ENCODE data around the gene VSTM2L. TPM values are rescaled to one million over a fixed set of nuclear protein-coding genes. Genes with fewer than 3 reads are reported as not detected.

Gene VSTM2L
- total and polyA plus RNA-seq, 4 donors, result 8.0 to 71.6 (median 31.4) TPM

DNA sequence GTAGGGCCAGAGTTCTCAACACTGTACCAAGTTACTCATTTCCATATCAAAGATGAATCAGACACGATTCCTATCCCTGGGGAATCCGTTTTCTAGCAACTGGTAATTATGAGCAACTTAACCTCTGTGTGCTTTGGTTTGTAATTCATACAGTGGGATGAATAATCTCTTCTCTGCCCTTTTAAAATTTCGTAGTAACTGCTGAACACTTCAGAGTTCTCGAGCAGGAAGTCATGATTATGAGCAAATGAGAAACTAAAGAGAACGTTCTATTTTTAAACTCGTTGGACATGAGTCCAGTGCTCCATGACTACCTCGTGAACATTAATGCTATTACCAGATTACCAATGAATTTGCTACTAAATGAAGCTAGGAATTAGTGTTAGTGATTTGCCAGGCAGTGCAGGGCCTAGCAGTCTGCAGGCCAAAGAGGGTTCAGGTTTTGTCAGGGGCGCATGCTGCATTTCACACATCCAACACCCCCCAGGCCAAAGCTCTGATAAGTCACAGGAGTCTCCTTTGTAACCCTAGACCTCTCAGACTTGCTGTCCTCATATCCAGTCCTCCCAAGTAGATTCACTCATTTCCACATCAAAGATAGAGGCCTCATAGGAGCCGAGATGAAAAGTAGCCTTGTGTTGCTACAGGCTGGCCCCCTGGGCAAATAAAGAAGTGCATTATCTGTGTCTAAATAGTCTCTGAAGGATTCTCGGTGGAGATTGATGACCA, 45.8 kb upstream of the VSTM2L start:
- peaks cover 7 to 33% (median 14%) of the 10 kb centered on the region in 4 donors for H3K36me3 ChIP-seq (ENCODE audit: control insufficient read depth in 4 of 4, insufficient read depth in 4 of 4, low read length in 4 of 4)
- no peak overlapping the region for H3K4me3 ChIP-seq
- H3K9me3 ChIP-seq (ENCODE audit: control insufficient read depth in 4 of 4, insufficient read depth in 3 of 4, low read length in 3 of 4), result peaks cover 0 to 3% (median 0%) of the 10 kb centered on the region in 4 donors
- no peak overlapping the region for H3K9ac ChIP-seq (ENCODE audit: insufficient read depth in 1 of 2, low read length in 2 of 2)
- H3K27me3 ChIP-seq (ENCODE audit: control insufficient read depth in 3 of 3, insufficient read depth in 3 of 3, low read length in 2 of 3), result no peaks in the 10 kb centered on the region
- WGBS, 2 donors, result 74 to 85% methylated on average over 10 of the region's 10 CpGs
- H3K27ac ChIP-seq (ENCODE audit: low read depth in 1 of 2, low read length in 1 of 2), result no peak overlapping the region
- peak in 1 of 3 donors; percentile 13 for DNase-seq
- ATAC-seq (ENCODE audit: insufficient read depth, low FRiP score), result no peak
- no peaks in the 10 kb centered on the region for H3K4me1 ChIP-seq (ENCODE audit: control insufficient read depth in 5 of 5, insufficient read depth in 5 of 5, low read length in 5 of 5)
- TF ChIP-seq, protein P1, sequence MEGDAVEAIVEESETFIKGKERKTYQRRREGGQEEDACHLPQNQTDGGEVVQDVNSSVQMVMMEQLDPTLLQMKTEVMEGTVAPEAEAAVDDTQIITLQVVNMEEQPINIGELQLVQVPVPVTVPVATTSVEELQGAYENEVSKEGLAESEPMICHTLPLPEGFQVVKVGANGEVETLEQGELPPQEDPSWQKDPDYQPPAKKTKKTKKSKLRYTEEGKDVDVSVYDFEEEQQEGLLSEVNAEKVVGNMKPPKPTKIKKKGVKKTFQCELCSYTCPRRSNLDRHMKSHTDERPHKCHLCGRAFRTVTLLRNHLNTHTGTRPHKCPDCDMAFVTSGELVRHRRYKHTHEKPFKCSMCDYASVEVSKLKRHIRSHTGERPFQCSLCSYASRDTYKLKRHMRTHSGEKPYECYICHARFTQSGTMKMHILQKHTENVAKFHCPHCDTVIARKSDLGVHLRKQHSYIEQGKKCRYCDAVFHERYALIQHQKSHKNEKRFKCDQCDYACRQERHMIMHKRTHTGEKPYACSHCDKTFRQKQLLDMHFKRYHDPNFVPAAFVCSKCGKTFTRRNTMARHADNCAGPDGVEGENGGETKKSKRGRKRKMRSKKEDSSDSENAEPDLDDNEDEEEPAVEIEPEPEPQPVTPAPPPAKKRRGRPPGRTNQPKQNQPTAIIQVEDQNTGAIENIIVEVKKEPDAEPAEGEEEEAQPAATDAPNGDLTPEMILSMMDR (IDR thresholded peaks at IDR 0.05; ENCODE audit: control extremely low read depth, extremely low read depth), result no peak

DNA sequence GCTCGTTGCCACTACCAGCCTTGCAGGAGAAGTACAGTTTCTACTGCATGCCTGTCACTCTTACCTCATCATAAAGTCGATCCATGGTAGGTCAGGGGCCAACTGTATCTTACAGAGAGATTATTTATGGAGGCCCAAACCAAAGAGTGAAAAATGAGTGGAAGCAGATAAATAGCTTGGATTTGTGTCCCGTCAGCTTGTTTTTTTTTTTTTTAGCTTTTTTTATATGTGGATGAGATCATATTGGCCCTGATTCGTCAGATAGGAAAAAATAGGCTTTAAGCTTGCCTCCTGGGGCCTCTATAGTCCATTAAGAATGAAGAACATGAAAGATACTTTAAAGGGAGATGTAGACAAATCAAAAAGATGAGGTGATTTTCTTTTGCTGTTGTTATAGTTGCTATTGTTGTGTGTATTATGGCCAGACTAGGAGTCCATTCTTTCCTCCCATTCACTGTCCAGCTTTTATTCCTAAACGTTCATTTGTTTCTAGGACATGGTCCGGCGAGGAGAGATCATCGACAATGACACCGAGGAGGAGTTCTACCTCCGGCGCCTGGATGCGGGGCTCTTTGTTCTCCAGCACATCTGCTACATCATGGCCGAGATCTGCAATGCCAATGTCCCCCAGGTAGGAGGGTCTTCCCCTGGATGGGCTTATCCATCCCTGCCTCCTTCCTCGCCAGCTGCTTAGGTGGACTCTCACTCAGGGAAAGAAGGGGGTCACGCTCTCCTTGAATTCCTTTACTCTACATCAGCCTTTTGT, 43.3 kb upstream of the VSTM2L start:
- WGBS, 2 donors, result 96 to 97% methylated on average over 15 of the region's 15 CpGs
- H3K36me3 ChIP-seq (ENCODE audit: control insufficient read depth in 4 of 4, insufficient read depth in 4 of 4, low read length in 4 of 4), result peaks cover 7 to 37% (median 12%) of the 10 kb centered on the region in 4 donors
- no peak overlapping the region for H3K9ac ChIP-seq (ENCODE audit: insufficient read depth in 1 of 2, low read length in 2 of 2)
- no peak overlapping the region for H3K27ac ChIP-seq (ENCODE audit: low read depth in 1 of 2, low read length in 1 of 2)
- no peak for ATAC-seq (ENCODE audit: insufficient read depth, low FRiP score)
- H3K4me1 ChIP-seq (ENCODE audit: control insufficient read depth in 5 of 5, insufficient read depth in 5 of 5, low read length in 5 of 5), result peaks cover 0 to 8% (median under 1%) of the 10 kb centered on the region in 5 donors
- TF ChIP-seq, protein P1 (IDR thresholded peaks at IDR 0.05; ENCODE audit: control extremely low read depth, extremely low read depth), result no peak
- DNase-seq, result no peak
- H3K27me3 ChIP-seq (ENCODE audit: control insufficient read depth in 3 of 3, insufficient read depth in 3 of 3, low read length in 2 of 3), result no peaks in the 10 kb centered on the region
- H3K4me3 ChIP-seq, result no peak overlapping the region
- H3K9me3 ChIP-seq (ENCODE audit: control insufficient read depth in 4 of 4, insufficient read depth in 3 of 4, low read length in 3 of 4), result peaks cover 0 to 3% (median 0%) of the 10 kb centered on the region in 4 donors

DNA sequence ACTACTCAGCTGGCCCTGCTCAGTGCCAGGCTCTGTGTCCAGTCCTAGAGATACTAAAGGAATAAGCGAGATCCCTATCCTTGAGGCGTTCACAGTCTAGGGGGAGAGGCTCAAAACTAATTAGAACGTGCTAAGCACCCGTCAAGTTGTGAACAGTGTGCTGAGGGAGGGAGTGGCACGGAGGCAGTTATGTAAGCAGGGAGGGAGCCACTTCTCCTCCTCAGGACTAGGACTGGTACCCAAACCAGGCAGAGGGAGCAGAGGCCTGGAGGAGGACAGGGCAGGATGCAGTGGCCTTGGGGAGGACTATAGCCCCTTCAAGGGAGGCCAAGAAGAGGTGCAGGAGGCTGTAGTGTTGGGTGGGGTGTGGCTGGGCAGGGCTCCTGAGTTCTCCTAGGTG, 39.6 kb upstream of the VSTM2L start:
- 86 to 91% methylated on average over 5 of the region's 5 CpGs for WGBS, 2 donors
- TF ChIP-seq, protein P1 (IDR thresholded peaks at IDR 0.05; ENCODE audit: control extremely low read depth, extremely low read depth), result no peak
- no peaks in the 10 kb centered on the region for H3K27me3 ChIP-seq (ENCODE audit: control insufficient read depth in 3 of 3, insufficient read depth in 3 of 3, low read length in 2 of 3)
- H3K9me3 ChIP-seq (ENCODE audit: control insufficient read depth in 4 of 4, insufficient read depth in 3 of 4, low read length in 3 of 4), result peaks cover 0 to 3% (median 0%) of the 10 kb centered on the region in 4 donors
- no peak overlapping the region for H3K4me3 ChIP-seq
- no peak overlapping the region for H3K9ac ChIP-seq (ENCODE audit: insufficient read depth in 1 of 2, low read length in 2 of 2)
- peaks cover 7 to 40% (median 12%) of the 10 kb centered on the region in 4 donors for H3K36me3 ChIP-seq (ENCODE audit: control insufficient read depth in 4 of 4, insufficient read depth in 4 of 4, low read length in 4 of 4)
- peaks cover 0 to 22% (median 8%) of the 10 kb centered on the region in 5 donors for H3K4me1 ChIP-seq (ENCODE audit: control insufficient read depth in 5 of 5, insufficient read depth in 5 of 5, low read length in 5 of 5)
- no peak for DNase-seq
- H3K27ac ChIP-seq (ENCODE audit: low read depth in 1 of 2, low read length in 1 of 2), result no peak overlapping the region
- ATAC-seq (ENCODE audit: insufficient read depth, low FRiP score), result no peak
